ENCODE results near the gene PCBP4.

- TF ChIP-seq EZH2 (IDR thresholded peaks at IDR 0.05; ENCODE audit: low read depth) (no peak), CTCF (conservative IDR thresholded peaks at IDR 0.05) (peak; percentile 92)
These were observed 34.3 kb upstream of the PCBP4 start for GRCh38 chr3:52001443-52001974.

All from PC-9 (cell line).